HCT116 (cell line): ENCODE data around the gene PCDH9. TPM values are rescaled to one million over a fixed set of nuclear protein-coding genes. Genes with fewer than 3 reads are reported as not detected.

Experiments
- ATAC-seq: fragments of 200-7000 bp; cut with Tn5 transposase; 2 replicates; pipeline ENCODE4 v1.9.1; 2020; ENCODE audit warnings: mild to moderate bottlenecking, moderate library complexity
- BruUV-seq: library from RNA; stranded (reverse); fragments of 400-500 nt; replicated peaks from 2 replicates; lab custom pipeline; 2021; lab: Mats Ljungman, UMichigan
- CTCF ChIA-PET: fragments of 300-600 bp; sonication (Branson Sonifier 250); formaldehyde crosslinking; loops from one replicate; lab custom pipeline; 2021; ENCODE audit warnings: antibody characterized with exemption; lab: Charles Lee
- POLR2A ChIA-PET: fragments of 300-600, 350-600 bp; sonication (Branson Sonifier 250); formaldehyde crosslinking; loops from one replicate; lab custom pipeline; 2021; ENCODE audit warnings: antibody characterized with exemption; lab: Charles Lee
- RAD21 ChIA-PET, 2 experiments: fragments of 300-600 bp; sonication (Branson Sonifier 250); formaldehyde crosslinking; loops; one replicate each; lab custom pipeline; 2023; ENCODE audit warnings: low total read pairs in 2 of 2; ENCODE audit not compliant: uncharacterized antibody in 2 of 2, unreplicated experiment in 2 of 2, low non-redundant PET in 1 of 2; lab: Charles Lee
- DNase-seq: peaks from one replicate; pipeline ENCODE4 v3.0.0-alpha.2; 2010; ENCODE audit warnings: low read depth, low spot score
- H2AFZ ChIP-seq: fragments of 200-600 bp; shearing (Covaris generic), sonication (generic); 2 replicates; pipeline ENCODE4 v1.6.1; 2017; ENCODE audit warnings: low read depth, mixed run types, mixed read lengths, antibody characterized with exemption, low read length; ENCODE audit not compliant: poor library complexity, severe bottlenecking
- H3K27ac ChIP-seq: 2 replicates; pipeline ENCODE4 v1.5.1; 2012; ENCODE audit warnings: low read depth, low read length
- H3K27me3 ChIP-seq: fragments of 200-600 bp; sonication (generic); 2 replicates; pipeline ENCODE4 v1.6.1; 2016; ENCODE audit warnings: mixed run types, low read length, mixed read lengths; ENCODE audit not compliant: insufficient read depth
- H3K36me3 ChIP-seq, 2 experiments: fragments of 200-500 bp in 1 of 2; fragments of 200-600 bp in 1 of 2; sonication (Bioruptor generic) in 1 of 2; sonication (generic) in 1 of 2; 2 replicates each; pipeline versions ENCODE4 v1.5.1 to v1.6.1; 2014 to 2016; ENCODE audit warnings: low read length in 2 of 2, inconsistent platforms in 1 of 2, mixed read lengths in 1 of 2, mixed run types in 1 of 2; ENCODE audit not compliant: insufficient read depth in 2 of 2, control insufficient read depth in 1 of 2
- H3K4me1 ChIP-seq, 2 experiments: fragments of 200-600 bp in 1 of 2; sonication (generic) in 1 of 2; 2 replicates each; pipeline versions ENCODE4 v1.5.1 to v1.6.1; 2012 to 2017; ENCODE audit warnings: low read length in 2 of 2, inconsistent platforms in 1 of 2, mild to moderate bottlenecking in 1 of 2, mixed read lengths in 1 of 2, mixed run types in 1 of 2, moderate library complexity in 1 of 2; ENCODE audit not compliant: insufficient read depth in 2 of 2, control insufficient read depth in 1 of 2
- H3K4me2 ChIP-seq: fragments of 200-600 bp; sonication (generic); 2 replicates; pipeline ENCODE4 v1.6.1; 2017; ENCODE audit warnings: mixed run types, low read length, mixed read lengths
- H3K4me3 ChIP-seq, 2 experiments: fragments of 200-600 bp in 1 of 2; sonication (generic) in 1 of 2; replicated peaks in 1 of 2; 2 replicates each; pipeline ENCODE4 v1.5.1; 2011 to 2016; ENCODE audit warnings: low read length in 2 of 2, control low read depth in 1 of 2, low read depth in 1 of 2, mild to moderate bottlenecking in 1 of 2, mixed read lengths in 1 of 2, mixed run types in 1 of 2
- H3K79me2 ChIP-seq: fragments of 200-600 bp; sonication (generic); 2 replicates; pipeline ENCODE4 v1.6.1; 2017; ENCODE audit warnings: mild to moderate bottlenecking, mixed run types, low read length, moderate library complexity, mixed read lengths; ENCODE audit not compliant: insufficient read depth
- H3K9ac ChIP-seq: fragments of 200-600 bp; sonication (generic); 2 replicates; pipeline ENCODE4 v1.6.1; 2016; ENCODE audit warnings: low read length, mixed read lengths
- H3K9me2 ChIP-seq: fragments of 200-600 bp; sonication (generic), shearing (Covaris generic); 2 replicates; pipeline ENCODE4 v1.6.1; 2017; ENCODE audit warnings: mixed run types, mild to moderate bottlenecking, moderate library complexity; ENCODE audit not compliant: insufficient read depth
- H3K9me3 ChIP-seq, 2 experiments: fragments of 200-500 bp in 1 of 2; fragments of 200-600 bp in 1 of 2; sonication (Bioruptor generic) in 1 of 2; sonication (generic) in 1 of 2; 2 replicates each; pipeline ENCODE4 v1.6.1; 2014 to 2017; ENCODE audit warnings: low read length in 2 of 2, mixed read lengths in 2 of 2, inconsistent platforms in 1 of 2, low read depth in 1 of 2, mild to moderate bottlenecking in 1 of 2, mixed run types in 1 of 2, moderate library complexity in 1 of 2; ENCODE audit not compliant: control insufficient read depth in 1 of 2, insufficient read depth in 1 of 2
- H4K20me1 ChIP-seq: fragments of 200-600 bp; sonication (generic), shearing (Covaris generic); 2 replicates; pipeline ENCODE4 v1.6.1; 2017; ENCODE audit warnings: mixed run types, mild to moderate bottlenecking, moderate library complexity; ENCODE audit not compliant: insufficient read depth
- CEBPB ChIP-seq: IDR thresholded peaks from 2 replicates; pipeline ENCODE4 v1.6.1; 2012; ENCODE audit warnings: low read depth
- EZH2 ChIP-seq: fragments of 200-600 bp; sonication (generic); IDR thresholded peaks from 2 replicates; pipeline ENCODE4 v1.6.1; 2017; ENCODE audit warnings: antibody characterized with exemption, mixed run types
- EZH2phosphoT487 ChIP-seq: fragments of 200-600 bp; IDR thresholded peaks from 2 replicates; pipeline ENCODE4 v1.6.1; 2018; ENCODE audit warnings: antibody characterized with exemption, borderline replicate concordance
- FOSL1 ChIP-seq: IDR thresholded peaks from 2 replicates; pipeline ENCODE4 v1.6.1; 2012; ENCODE audit warnings: low read depth
- POLR2A ChIP-seq: IDR thresholded peaks from 2 replicates; pipeline ENCODE4 v1.7.0; 2011; ENCODE audit warnings: borderline replicate concordance; ENCODE audit not compliant: insufficient read depth, insufficient read length; ENCODE audit errors: extremely low read depth
- SIN3A ChIP-seq: IDR thresholded peaks from 2 replicates; pipeline ENCODE4 v1.6.1; 2012; ENCODE audit warnings: low read depth
- SP1 ChIP-seq: IDR thresholded peaks from 2 replicates; pipeline ENCODE4 v1.6.1; 2012; ENCODE audit warnings: low read depth
- SRF ChIP-seq: IDR thresholded peaks from 2 replicates; pipeline ENCODE4 v1.6.1; 2012; ENCODE audit warnings: low read depth
- YY1 ChIP-seq: IDR thresholded peaks from 2 replicates; pipeline ENCODE4 v1.6.1; 2011; ENCODE audit warnings: low read length, low read depth, moderate library complexity, mild to moderate bottlenecking; ENCODE audit not compliant: insufficient replicate concordance; ENCODE audit errors: extremely low read depth
- ZFX ChIP-seq: fragments of 450-650 bp; IDR thresholded peaks from 2 replicates; pipeline ENCODE4 v1.6.1; 2017
- ZNF274 ChIP-seq: fragments of 200-500 bp; sonication (Bioruptor generic); IDR thresholded peaks from 2 replicates; pipeline ENCODE4 v1.6.1; 2014; ENCODE audit warnings: mild to moderate bottlenecking, low read depth, low read length, inconsistent platforms
- intact Hi-C: fragments of 100-400 bp; cut with micrococcal nuclease; formaldehyde crosslinking; loops from 2 replicates; pipeline ENCODE4 v1.10.0; 2022
- total RNA-seq: library from RNA; stranded (reverse); gene quantifications from one replicate; pipeline ENCODE4 v1.2.1, GENCODE V29; 2021; ENCODE audit not compliant: unreplicated experiment
- TF ChIP-seq, protein P1 (sequence below): IDR thresholded peaks from 2 replicates; pipeline ENCODE4 v1.6.1; 2012; ENCODE audit warnings: low read depth
- TF ChIP-seq, protein P2 (sequence below): IDR thresholded peaks from 2 replicates; pipeline ENCODE4 v1.6.1; 2012
- TF ChIP-seq, protein P3 (sequence below), 3 experiments: fragments of 200-600 bp in 1 of 3; sonication (generic) in 1 of 3; IDR thresholded peaks in 2 of 3; conservative IDR thresholded peaks in 1 of 3; 2 replicates each; pipeline ENCODE4 v1.5.1; 2012 to 2017; ENCODE audit warnings: low read depth in 2 of 3, low read length in 2 of 3, antibody characterized with exemption in 1 of 3, borderline replicate concordance in 1 of 3, control low read depth in 1 of 3, mild to moderate bottlenecking in 1 of 3, mixed read lengths in 1 of 3, mixed run types in 1 of 3, moderate library complexity in 1 of 3; ENCODE audit not compliant: insufficient read depth in 1 of 3
- TF ChIP-seq, protein P4 (sequence below): IDR thresholded peaks from 2 replicates; pipeline ENCODE4 v1.6.1; 2012

Gene PCDH9
- total RNA-seq, 1 experiment from 2014 or later, result 0.02 TPM

DNA sequence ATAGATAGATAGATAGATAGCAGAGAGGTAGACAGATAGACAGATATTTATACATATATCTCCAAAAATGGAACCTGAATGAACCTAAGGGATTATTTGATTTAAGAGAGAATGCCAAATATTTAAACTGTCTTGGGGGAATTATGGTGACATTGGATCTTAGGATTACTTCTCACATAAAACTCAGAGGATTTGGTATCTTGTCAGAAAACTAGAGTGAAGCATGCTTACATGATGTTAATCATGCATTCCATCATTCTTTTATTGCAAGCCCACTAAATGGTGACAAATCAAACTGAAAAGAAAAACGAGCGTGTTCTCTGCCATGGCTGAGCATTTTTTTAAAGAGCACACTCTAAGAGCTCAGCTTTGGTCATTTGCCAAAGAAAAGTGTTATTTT is 165.2 kb downstream of the PCDH9 start:
- Histone ChIP-seq H3K36me3 (no peaks in the 10 kb centered on the region), H2AFZ (no peak overlapping the region), H3K9me2 (no peaks in the 10 kb centered on the region), H3K27me3 (no peaks in the 10 kb centered on the region), H3K4me2 (no peak overlapping the region), H3K4me1 (no peaks in the 10 kb centered on the region), H4K20me1 (no peaks in the 10 kb centered on the region), H3K27ac (no peak overlapping the region), H3K9ac (no peak overlapping the region), H3K79me2 (no peaks in the 10 kb centered on the region), H3K9me3 (no peaks in the 10 kb centered on the region), H3K4me3 (no peak overlapping the region)
- ChIA-PET CTCF (no interaction called here), POLR2A (no interaction called here), RAD21 (no interaction called here)
- ATAC-seq (no peak), DNase-seq (no peak)
- intact Hi-C loops, result no loop called here
- no peak for TF ChIP-seq SIN3A
- TF ChIP-seq FOSL1, result no peak
- TF ChIP-seq POLR2A, result no peak
- TF ChIP-seq, protein P1, sequence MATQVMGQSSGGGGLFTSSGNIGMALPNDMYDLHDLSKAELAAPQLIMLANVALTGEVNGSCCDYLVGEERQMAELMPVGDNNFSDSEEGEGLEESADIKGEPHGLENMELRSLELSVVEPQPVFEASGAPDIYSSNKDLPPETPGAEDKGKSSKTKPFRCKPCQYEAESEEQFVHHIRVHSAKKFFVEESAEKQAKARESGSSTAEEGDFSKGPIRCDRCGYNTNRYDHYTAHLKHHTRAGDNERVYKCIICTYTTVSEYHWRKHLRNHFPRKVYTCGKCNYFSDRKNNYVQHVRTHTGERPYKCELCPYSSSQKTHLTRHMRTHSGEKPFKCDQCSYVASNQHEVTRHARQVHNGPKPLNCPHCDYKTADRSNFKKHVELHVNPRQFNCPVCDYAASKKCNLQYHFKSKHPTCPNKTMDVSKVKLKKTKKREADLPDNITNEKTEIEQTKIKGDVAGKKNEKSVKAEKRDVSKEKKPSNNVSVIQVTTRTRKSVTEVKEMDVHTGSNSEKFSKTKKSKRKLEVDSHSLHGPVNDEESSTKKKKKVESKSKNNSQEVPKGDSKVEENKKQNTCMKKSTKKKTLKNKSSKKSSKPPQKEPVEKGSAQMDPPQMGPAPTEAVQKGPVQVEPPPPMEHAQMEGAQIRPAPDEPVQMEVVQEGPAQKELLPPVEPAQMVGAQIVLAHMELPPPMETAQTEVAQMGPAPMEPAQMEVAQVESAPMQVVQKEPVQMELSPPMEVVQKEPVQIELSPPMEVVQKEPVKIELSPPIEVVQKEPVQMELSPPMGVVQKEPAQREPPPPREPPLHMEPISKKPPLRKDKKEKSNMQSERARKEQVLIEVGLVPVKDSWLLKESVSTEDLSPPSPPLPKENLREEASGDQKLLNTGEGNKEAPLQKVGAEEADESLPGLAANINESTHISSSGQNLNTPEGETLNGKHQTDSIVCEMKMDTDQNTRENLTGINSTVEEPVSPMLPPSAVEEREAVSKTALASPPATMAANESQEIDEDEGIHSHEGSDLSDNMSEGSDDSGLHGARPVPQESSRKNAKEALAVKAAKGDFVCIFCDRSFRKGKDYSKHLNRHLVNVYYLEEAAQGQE, result no peak
- TF ChIP-seq, protein P2, sequence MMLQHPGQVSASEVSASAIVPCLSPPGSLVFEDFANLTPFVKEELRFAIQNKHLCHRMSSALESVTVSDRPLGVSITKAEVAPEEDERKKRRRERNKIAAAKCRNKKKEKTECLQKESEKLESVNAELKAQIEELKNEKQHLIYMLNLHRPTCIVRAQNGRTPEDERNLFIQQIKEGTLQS, result no peak
- no peak for TF ChIP-seq SP1
- BruUV-seq, result no TSS peak

DNA sequence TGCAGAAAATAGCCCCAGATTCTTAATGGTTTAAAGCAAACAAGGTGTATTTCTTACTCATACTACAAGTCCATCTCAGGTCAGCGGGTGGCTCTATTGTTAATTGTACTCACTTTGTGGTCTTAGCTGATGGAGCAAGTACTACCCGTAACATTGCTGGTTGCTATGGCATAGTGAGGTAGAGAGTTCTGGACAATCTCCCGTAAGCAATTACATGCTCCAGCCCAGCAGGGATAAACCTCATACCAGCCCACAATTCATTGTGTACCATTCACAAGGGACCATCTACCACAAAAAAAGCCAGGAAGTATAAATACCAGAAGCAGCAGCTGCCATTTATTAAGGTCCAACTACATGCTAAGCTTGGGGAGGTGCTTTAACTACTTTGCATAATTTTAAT is 167.1 kb downstream of the PCDH9 start:
- BruUV-seq, result no TSS peak
- no peak for ATAC-seq
- H3K27ac ChIP-seq, result no peak overlapping the region
- no peaks in the 10 kb centered on the region for H3K79me2 ChIP-seq
- no peaks in the 10 kb centered on the region for H3K4me1 ChIP-seq
- POLR2A ChIA-PET, result no interaction called here
- no peaks in the 10 kb centered on the region for H3K9me3 ChIP-seq
- intact Hi-C loops, result no loop called here
- H4K20me1 ChIP-seq, result no peaks in the 10 kb centered on the region
- no peak overlapping the region for H2AFZ ChIP-seq
- no peak overlapping the region for H3K4me3 ChIP-seq
- RAD21 ChIA-PET, result no interaction called here
- H3K9me2 ChIP-seq, result no peaks in the 10 kb centered on the region
- no peaks in the 10 kb centered on the region for H3K36me3 ChIP-seq
- no peaks in the 10 kb centered on the region for H3K27me3 ChIP-seq
- no peak for DNase-seq
- H3K4me2 ChIP-seq, result no peak overlapping the region
- CTCF ChIA-PET, result no interaction called here
- H3K9ac ChIP-seq, result no peak overlapping the region
- TF ChIP-seq EZH2, result no peak
- TF ChIP-seq, protein P3, sequence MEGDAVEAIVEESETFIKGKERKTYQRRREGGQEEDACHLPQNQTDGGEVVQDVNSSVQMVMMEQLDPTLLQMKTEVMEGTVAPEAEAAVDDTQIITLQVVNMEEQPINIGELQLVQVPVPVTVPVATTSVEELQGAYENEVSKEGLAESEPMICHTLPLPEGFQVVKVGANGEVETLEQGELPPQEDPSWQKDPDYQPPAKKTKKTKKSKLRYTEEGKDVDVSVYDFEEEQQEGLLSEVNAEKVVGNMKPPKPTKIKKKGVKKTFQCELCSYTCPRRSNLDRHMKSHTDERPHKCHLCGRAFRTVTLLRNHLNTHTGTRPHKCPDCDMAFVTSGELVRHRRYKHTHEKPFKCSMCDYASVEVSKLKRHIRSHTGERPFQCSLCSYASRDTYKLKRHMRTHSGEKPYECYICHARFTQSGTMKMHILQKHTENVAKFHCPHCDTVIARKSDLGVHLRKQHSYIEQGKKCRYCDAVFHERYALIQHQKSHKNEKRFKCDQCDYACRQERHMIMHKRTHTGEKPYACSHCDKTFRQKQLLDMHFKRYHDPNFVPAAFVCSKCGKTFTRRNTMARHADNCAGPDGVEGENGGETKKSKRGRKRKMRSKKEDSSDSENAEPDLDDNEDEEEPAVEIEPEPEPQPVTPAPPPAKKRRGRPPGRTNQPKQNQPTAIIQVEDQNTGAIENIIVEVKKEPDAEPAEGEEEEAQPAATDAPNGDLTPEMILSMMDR (IDR thresholded peaks at IDR 0.05 in 2 of 3, conservative IDR thresholded peaks at IDR 0.05 in 1 of 3; ENCODE audit: borderline replicate concordance in 1 of 3, insufficient read depth in 1 of 3, low read depth in 2 of 3, low read length in 2 of 3), result no peak
- TF ChIP-seq ZNF274, result no peak
- no peak for TF ChIP-seq SP1
- TF ChIP-seq POLR2A, result no peak
- TF ChIP-seq, protein P4, sequence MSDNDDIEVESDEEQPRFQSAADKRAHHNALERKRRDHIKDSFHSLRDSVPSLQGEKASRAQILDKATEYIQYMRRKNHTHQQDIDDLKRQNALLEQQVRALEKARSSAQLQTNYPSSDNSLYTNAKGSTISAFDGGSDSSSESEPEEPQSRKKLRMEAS, result no peak
- TF ChIP-seq EZH2phosphoT487, result no peak
- TF ChIP-seq FOSL1, result no peak
- TF ChIP-seq ZFX, result no peak
- no peak for TF ChIP-seq YY1
- TF ChIP-seq SRF, result no peak
- TF ChIP-seq SIN3A, result no peak
- TF ChIP-seq CEBPB, result no peak
